Stimulated activated naive B cell treated with anti-CD40 and anti-IgM and Interleukin-4, amounts not matched to agents 10 μg/mL and 1 μg/mL and 100 μg/mL, for 72 hours (primary cell): ENCODE measurements around the gene FKBP1C.
"Not testable (repeated sequence)": the region's sequence is repeated elsewhere in the genome, so short reads cannot be mapped to it uniquely, and the experiment has no call there.

Experiments
- ATAC-seq, 2 donors: fragments of 150-1000 bp; cut with Tn5 transposase; replicated peaks; 2 replicates each; pipeline ENCODE4 v1.10.0; 2021; ENCODE audit warnings: moderate library complexity in 1 of 2
- DNase-seq: peaks from one replicate; pipeline ENCODE4 v3.0.0; 2021
- H3K27ac Mint-ChIP-seq: one replicate; pipeline ENCODE4 v1.8.0; 2022; ENCODE audit warnings: mild to moderate bottlenecking, mixed read lengths
- H3K27me3 Mint-ChIP-seq, 2 donors: one replicate each; pipeline ENCODE4 v1.8.0; 2022; ENCODE audit warnings: mixed read lengths in 2 of 2
- H3K36me3 Mint-ChIP-seq, 2 donors: one replicate each; pipeline ENCODE4 v1.8.0; 2022; ENCODE audit warnings: mixed read lengths in 2 of 2, mild to moderate bottlenecking in 1 of 2
- H3K4me1 Mint-ChIP-seq, 2 donors: one replicate each; pipeline ENCODE4 v1.8.0; 2022; ENCODE audit warnings: mixed read lengths in 2 of 2, mild to moderate bottlenecking in 1 of 2
- H3K4me3 Mint-ChIP-seq, 2 donors: one replicate each; pipeline ENCODE4 v1.8.0; 2022; ENCODE audit warnings: mild to moderate bottlenecking in 2 of 2, mixed read lengths in 2 of 2, moderate library complexity in 1 of 2
- H3K9me3 Mint-ChIP-seq, 2 donors: one replicate each; pipeline ENCODE4 v1.8.0; 2022; ENCODE audit warnings: mixed read lengths in 2 of 2, mild to moderate bottlenecking in 1 of 2

The FKBP1C gene

DNA sequence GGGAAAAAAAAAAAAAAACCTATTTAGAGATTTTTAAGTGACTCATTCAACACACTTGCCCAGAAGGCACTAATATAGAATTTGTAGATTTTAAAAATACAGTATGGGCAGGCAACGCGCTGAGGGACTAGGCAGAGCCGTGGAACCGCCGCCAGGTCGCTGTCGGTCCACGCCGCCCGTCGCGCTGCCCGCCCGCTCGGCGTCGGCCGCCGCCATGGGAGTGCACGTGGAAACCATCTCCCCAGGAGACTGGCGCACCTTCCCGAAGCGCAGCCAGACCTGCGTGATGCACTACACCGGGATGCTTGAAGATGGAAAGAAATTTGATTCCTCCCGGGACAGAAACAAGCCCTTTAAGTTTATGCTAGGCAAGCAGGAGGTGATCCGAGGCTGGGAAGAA is at the start of gene FKBP1C:
FKBP1C (plus strand) TSS at position 127 of the 400 bp plus-strand sequence.
- not testable (repeated sequence) for DNase-seq, H3K27ac Mint-ChIP-seq, ATAC-seq, H3K27me3 Mint-ChIP-seq, H3K36me3 Mint-ChIP-seq, H3K4me3 Mint-ChIP-seq, H3K4me1 Mint-ChIP-seq
- peaks cover 8 to 13% of the 10 kb centered on the region in 2 donors for H3K9me3 Mint-ChIP-seq

DNA sequence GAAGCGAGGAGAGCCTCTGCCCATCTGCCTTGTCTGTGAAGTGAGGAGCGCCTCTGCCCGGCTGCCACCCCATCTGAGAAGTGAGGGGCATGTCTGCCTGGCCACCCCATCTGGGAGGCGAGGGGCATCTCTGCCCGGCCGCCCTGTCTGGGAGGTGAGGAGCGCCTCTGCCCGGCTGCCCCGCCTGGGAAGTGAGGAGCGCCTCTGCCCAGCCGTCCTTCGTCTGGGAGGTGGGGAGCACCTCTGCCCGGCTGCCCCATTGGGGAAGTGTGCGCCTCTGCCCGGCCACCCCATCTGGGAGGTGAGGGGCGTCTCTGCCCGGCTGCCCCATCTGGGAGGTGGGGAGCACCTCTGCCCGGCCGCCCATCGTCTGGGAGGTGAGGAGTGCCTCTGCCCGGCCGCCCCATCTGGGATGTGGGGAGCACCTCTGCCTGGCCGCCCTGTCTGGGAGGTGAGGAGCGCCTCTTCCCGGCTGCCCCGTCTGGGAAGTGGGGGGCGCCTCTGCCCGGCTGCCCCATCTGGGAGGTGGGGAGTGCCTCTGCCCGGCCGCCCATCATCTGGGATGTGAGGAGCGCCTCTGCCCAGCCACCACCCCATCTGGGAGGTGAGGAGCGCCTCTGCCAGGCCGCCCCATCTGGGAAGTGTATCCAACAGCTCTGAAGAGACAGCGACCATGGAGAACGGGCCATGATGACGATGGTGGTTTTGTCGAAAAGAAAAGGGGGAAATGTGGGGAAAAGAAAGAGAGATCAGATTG is 47.0 kb upstream of the FKBP1C start:
- H3K27me3 Mint-ChIP-seq, DNase-seq, H3K4me1 Mint-ChIP-seq, H3K4me3 Mint-ChIP-seq, H3K36me3 Mint-ChIP-seq, H3K9me3 Mint-ChIP-seq, H3K27ac Mint-ChIP-seq, ATAC-seq: not testable (repeated sequence)

DNA sequence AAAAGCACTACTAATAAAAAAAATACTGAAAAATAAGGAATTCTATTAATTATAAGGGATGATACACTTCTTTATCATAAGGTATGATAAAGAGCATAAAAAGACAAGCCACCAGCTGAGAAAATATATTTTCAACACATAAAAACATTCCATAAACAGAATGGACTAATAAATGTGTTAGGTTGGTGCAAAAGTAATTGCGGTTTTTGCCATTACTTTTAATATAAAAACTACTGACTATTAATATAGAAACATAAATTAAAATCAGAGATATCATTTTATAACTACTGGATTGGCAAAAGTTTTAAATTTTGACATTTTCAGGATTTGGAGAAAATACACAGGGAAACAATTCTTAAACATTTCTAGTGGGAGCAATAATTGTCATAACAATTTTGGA is 37.1 kb upstream of the FKBP1C start:
- H3K4me3 Mint-ChIP-seq: no peak overlapping the region
- no peak overlapping the region for H3K27ac Mint-ChIP-seq
- no peaks in the 10 kb centered on the region for H3K36me3 Mint-ChIP-seq
- DNase-seq: no peak
- H3K27me3 Mint-ChIP-seq: no peaks in the 10 kb centered on the region
- peaks cover 0 to 5% of the 10 kb centered on the region in 2 donors for H3K9me3 Mint-ChIP-seq
- no peak for ATAC-seq
- H3K4me1 Mint-ChIP-seq: no peaks in the 10 kb centered on the region

DNA sequence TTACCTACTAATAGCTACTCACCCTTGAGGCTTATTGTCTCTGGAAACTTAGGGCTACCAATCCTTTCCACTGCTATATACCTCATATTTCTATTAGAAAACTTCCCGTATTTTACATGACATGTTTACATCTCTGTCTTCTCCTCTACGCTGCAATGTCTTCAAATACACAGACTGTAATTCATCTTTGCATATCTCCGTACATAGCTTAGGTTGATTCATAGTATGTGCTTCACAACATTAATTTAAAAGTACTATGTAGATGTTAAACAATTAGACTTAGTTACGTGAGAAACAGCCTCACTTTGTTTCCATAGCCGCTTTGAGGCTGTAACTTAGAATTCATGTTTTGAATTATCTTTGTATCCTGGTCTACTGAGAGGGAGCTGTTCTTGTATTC is 35.1 kb upstream of the FKBP1C start:
- no peaks in the 10 kb centered on the region for H3K27me3 Mint-ChIP-seq
- H3K4me1 Mint-ChIP-seq: no peaks in the 10 kb centered on the region
- DNase-seq (no peak), ATAC-seq (no peak)
- peaks cover 0 to 2% of the 10 kb centered on the region in 2 donors for H3K9me3 Mint-ChIP-seq
- H3K27ac Mint-ChIP-seq: no peak overlapping the region
- no peaks in the 10 kb centered on the region for H3K36me3 Mint-ChIP-seq
- no peak overlapping the region for H3K4me3 Mint-ChIP-seq

- no peak for ATAC-seq
- no peaks in the 10 kb centered on the region for H3K36me3 Mint-ChIP-seq
- DNase-seq: no peak
- no peaks in the 10 kb centered on the region for H3K27me3 Mint-ChIP-seq
- no peaks in the 10 kb centered on the region for H3K4me1 Mint-ChIP-seq
- H3K9me3 Mint-ChIP-seq: no peaks in the 10 kb centered on the region
- H3K27ac Mint-ChIP-seq: no peak overlapping the region
- H3K4me3 Mint-ChIP-seq: no peak overlapping the region
Observed at GRCh38 chr6:63180367-63180766, 30.9 kb upstream of the FKBP1C start.

DNA sequence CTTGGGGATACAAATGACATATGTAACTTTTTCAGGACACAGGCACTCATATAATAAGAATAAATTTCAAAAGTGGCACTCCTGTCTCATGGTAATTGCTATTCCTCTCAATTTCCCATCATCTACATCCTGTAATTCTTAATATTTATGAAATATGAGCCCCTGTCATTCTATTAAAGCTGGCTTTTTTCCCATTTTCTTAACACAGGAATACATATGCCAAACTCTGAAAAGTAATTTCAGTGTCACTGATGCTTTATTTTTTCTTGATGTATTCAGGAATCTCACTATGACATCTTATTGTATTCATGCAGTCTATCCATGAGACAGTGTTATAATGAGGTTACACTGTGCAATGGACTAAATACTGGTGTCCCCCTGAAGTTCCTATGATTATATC is 24.3 kb upstream of the FKBP1C start:
- Mint-ChIP-seq H3K9me3 (peaks cover 0 to 3% of the 10 kb centered on the region in 2 donors), H3K27me3 (no peaks in the 10 kb centered on the region), H3K36me3 (no peaks in the 10 kb centered on the region), H3K4me1 (no peaks in the 10 kb centered on the region), H3K4me3 (no peak overlapping the region), H3K27ac (no peak overlapping the region)
- ATAC-seq (no peak), DNase-seq (no peak)

GRCh38 chr6:63188828-63189227 is 22.4 kb upstream of the FKBP1C start:
- Mint-ChIP-seq H3K9me3 (peaks cover 0 to 3% of the 10 kb centered on the region in 2 donors), H3K27me3 (no peaks in the 10 kb centered on the region), H3K27ac (no peak overlapping the region), H3K36me3 (no peaks in the 10 kb centered on the region), H3K4me3 (no peak overlapping the region), H3K4me1 (no peaks in the 10 kb centered on the region)
- ATAC-seq (no peak), DNase-seq (no peak)

GRCh38 chr6:63193324-63193723 is 17.9 kb upstream of the FKBP1C start:
- no peaks in the 10 kb centered on the region for H3K27me3 Mint-ChIP-seq
- no peak for DNase-seq
- H3K27ac Mint-ChIP-seq: no peak overlapping the region
- no peak for ATAC-seq
- no peak overlapping the region for H3K4me3 Mint-ChIP-seq
- no peaks in the 10 kb centered on the region for H3K36me3 Mint-ChIP-seq
- H3K4me1 Mint-ChIP-seq: no peaks in the 10 kb centered on the region
- peaks cover 0 to 1% of the 10 kb centered on the region in 2 donors for H3K9me3 Mint-ChIP-seq

GRCh38 chr6:63197741-63198140 is 13.5 kb upstream of the FKBP1C start:
- ATAC-seq: no peak
- H3K9me3 Mint-ChIP-seq: peaks cover 3 to 5% of the 10 kb centered on the region in 2 donors
- DNase-seq: no peak
- peaks cover 0 to 2% of the 10 kb centered on the region in 2 donors for H3K36me3 Mint-ChIP-seq
- H3K4me1 Mint-ChIP-seq: no peaks in the 10 kb centered on the region
- no peaks in the 10 kb centered on the region for H3K27me3 Mint-ChIP-seq
- H3K27ac Mint-ChIP-seq: no peak overlapping the region
- no peak overlapping the region for H3K4me3 Mint-ChIP-seq

GRCh38 chr6:63213325-63213724 is 2.1 kb downstream of the FKBP1C start:
- Mint-ChIP-seq H3K9me3 (peaks cover 8% of the 10 kb centered on the region in 2 donors), H3K4me3 (no peak overlapping the region), H3K36me3 (no peaks in the 10 kb centered on the region), H3K27ac (no peak overlapping the region), H3K27me3 (no peaks in the 10 kb centered on the region), H3K4me1 (no peaks in the 10 kb centered on the region)
- DNase-seq (no peak), ATAC-seq (no peak)

GRCh38 chr6:63214816-63215215 is 3.5 kb downstream of the FKBP1C start:
- Mint-ChIP-seq H3K27me3 (no peaks in the 10 kb centered on the region), H3K27ac (no peak overlapping the region), H3K4me1 (no peaks in the 10 kb centered on the region), H3K4me3 (no peak overlapping the region), H3K36me3 (no peaks in the 10 kb centered on the region), H3K9me3 (peaks cover 8% of the 10 kb centered on the region in 2 donors)
- ATAC-seq (no peak), DNase-seq (no peak)

GRCh38 chr6:63224179-63224578 is 12.9 kb downstream of the FKBP1C start:
- Mint-ChIP-seq H3K4me3 (no peak overlapping the region), H3K27ac (no peak overlapping the region), H3K4me1 (no peaks in the 10 kb centered on the region), H3K9me3 (peaks cover 0 to 5% of the 10 kb centered on the region in 2 donors), H3K36me3 (no peaks in the 10 kb centered on the region), H3K27me3 (no peaks in the 10 kb centered on the region)
- no peak for ATAC-seq
- no peak for DNase-seq

DNA sequence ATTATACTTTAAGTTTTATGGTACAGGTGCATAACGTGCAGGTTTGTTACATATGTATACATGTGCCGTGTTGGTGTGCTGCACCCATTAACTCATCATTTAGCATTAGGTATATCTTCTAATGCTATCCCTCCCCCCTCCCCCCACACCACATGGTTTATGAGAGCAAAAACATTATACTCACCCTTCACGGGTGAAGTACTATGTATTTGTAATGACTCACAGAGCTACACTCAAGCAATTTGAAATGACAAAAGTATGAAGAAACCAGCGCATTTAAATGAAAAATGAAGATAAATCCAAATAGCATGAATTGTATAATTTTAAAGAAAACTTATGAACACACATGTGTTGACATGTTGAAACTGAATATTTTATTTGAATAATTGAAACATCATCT is 14.7 kb downstream of the FKBP1C start:
- H3K9me3 Mint-ChIP-seq, ATAC-seq: not testable (repeated sequence)

DNA sequence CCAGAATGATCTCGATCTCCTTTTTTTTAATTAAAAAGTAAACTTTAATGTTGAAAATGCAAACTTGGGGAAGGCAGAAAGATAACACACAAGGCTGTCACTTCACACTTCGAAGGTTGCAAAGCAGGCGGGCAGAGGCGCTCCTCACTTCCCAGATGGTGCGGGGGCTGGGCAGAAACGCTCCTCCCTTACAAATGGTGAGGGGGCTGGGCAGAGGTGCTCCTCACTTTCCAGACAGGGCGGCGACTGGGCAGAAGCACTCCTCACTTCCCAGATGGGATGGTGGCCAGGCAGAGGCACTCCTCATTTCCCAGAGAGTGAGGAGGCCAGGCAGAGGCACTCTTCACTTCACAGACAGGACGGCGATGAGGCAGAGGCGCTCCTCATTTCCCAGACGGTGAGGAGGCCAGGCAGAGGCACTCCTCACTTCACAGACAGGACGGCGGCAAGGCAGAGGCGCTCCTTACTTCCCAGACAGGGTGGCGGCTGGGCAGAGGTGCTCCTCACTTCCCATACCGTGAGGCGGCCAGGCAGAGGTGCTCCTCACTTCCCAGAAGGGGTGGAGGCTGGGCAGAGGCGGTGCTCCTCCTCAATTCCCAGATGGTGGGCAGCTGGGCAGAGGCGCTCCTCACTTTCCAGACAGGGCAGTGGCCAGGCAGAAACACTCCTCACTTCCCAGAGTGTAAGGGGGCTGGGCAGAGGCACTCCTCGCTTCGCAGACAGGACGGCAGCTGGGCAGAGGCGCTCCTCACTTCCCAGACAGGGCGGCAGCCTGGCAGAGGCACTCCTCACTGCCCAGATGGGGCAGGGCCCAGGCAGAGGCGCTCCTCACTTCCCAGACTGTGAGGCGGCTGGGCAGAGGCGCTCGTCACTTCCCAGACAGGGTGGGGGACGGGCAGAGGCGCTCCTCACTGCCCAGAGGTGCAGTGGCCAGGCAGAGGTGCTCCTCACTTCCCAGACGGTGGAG is 16.9 kb downstream of the FKBP1C start:
- not testable (repeated sequence) for DNase-seq, H3K4me3 Mint-ChIP-seq, H3K9me3 Mint-ChIP-seq, H3K27ac Mint-ChIP-seq, H3K27me3 Mint-ChIP-seq, H3K36me3 Mint-ChIP-seq, H3K4me1 Mint-ChIP-seq, ATAC-seq

More for the DNA sequence above, 14.7 kb downstream of the FKBP1C start:
- not testable (repeated sequence) for H3K27ac Mint-ChIP-seq, H3K4me3 Mint-ChIP-seq, H3K27me3 Mint-ChIP-seq, H3K36me3 Mint-ChIP-seq, DNase-seq, H3K4me1 Mint-ChIP-seq

- H3K27ac Mint-ChIP-seq, ATAC-seq, H3K27me3 Mint-ChIP-seq, DNase-seq, H3K4me1 Mint-ChIP-seq, H3K36me3 Mint-ChIP-seq, H3K4me3 Mint-ChIP-seq: not testable (repeated sequence)
- H3K9me3 Mint-ChIP-seq: peaks cover 6 to 10% of the 10 kb centered on the region in 2 donors
Observed at GRCh38 chr6:63230027-63230426, 18.8 kb downstream of the FKBP1C start.
